Measurements from ENCODE around the gene BCL6B. TPM values are rescaled to one million over a fixed set of nuclear protein-coding genes. Genes with fewer than 3 reads are reported as not detected.

BCL6B gene
- total RNA-seq, 1 experiment from 2014 or later: not detected

DNA sequence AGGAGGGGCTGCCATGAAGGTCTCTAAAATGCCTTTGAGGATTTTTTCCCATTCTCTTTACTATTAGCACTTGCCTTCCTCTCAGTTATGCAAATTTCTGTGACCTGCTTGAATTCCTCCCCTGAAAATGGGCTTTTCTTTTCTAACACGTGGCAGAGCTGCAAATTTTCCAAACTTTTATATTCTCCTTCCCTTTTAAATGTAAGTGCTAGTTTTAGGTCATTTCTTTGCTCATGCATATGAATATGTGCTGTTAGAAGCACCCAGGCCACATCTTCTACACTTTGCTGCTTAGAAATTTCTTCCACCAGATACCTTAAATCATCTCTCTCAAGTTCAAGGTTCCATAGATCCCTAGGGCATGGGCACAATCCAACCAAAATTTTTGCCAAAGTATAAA lies 45.4 kb downstream of the BCL6B start:
- Mint-ChIP-seq H3K27ac (ENCODE audit: unreplicated experiment) (no peak overlapping the region), H3K27me3 (ENCODE audit: unreplicated experiment) (peaks cover 39% of the 10 kb centered on the region), H3K9me3 (ENCODE audit: low read depth, unreplicated experiment) (peaks cover 7% of the 10 kb centered on the region), H3K36me3 (ENCODE audit: insufficient read depth, unreplicated experiment) (peaks cover 9% of the 10 kb centered on the region), H3K4me3 (ENCODE audit: low read depth, unreplicated experiment) (no peak overlapping the region), H3K4me1 (ENCODE audit: low read depth, unreplicated experiment) (peaks cover 7% of the 10 kb centered on the region)
- TF ChIP-seq, protein P1, sequence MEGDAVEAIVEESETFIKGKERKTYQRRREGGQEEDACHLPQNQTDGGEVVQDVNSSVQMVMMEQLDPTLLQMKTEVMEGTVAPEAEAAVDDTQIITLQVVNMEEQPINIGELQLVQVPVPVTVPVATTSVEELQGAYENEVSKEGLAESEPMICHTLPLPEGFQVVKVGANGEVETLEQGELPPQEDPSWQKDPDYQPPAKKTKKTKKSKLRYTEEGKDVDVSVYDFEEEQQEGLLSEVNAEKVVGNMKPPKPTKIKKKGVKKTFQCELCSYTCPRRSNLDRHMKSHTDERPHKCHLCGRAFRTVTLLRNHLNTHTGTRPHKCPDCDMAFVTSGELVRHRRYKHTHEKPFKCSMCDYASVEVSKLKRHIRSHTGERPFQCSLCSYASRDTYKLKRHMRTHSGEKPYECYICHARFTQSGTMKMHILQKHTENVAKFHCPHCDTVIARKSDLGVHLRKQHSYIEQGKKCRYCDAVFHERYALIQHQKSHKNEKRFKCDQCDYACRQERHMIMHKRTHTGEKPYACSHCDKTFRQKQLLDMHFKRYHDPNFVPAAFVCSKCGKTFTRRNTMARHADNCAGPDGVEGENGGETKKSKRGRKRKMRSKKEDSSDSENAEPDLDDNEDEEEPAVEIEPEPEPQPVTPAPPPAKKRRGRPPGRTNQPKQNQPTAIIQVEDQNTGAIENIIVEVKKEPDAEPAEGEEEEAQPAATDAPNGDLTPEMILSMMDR (IDR thresholded peaks at IDR 0.05; ENCODE audit: unreplicated experiment): no peak
- no TSS peak for BruUV-seq (replicated peaks)
- DNase-seq: no peak
- CTCF ChIA-PET: no interaction called here
- intact Hi-C loops (cut with micrococcal nuclease; ENCODE audit: unreplicated experiment): no loop called here

- BruUV-seq (replicated peaks): no TSS peak
Measured at GRCh38 chr17:7070712-7071111, 47.9 kb downstream of the BCL6B start.

GRCh38 chr17:7072406-7072805 lies 49.6 kb downstream of the BCL6B start:
- CTCF ChIA-PET: no interaction called here
- no TSS peak for BruUV-seq (replicated peaks)
- Mint-ChIP-seq H3K9me3 (ENCODE audit: low read depth, unreplicated experiment) (peaks cover 7% of the 10 kb centered on the region), H3K36me3 (ENCODE audit: insufficient read depth, unreplicated experiment) (peaks cover 12% of the 10 kb centered on the region), H3K27me3 (ENCODE audit: unreplicated experiment) (peaks cover 44% of the 10 kb centered on the region), H3K27ac (ENCODE audit: unreplicated experiment) (no peak overlapping the region), H3K4me1 (ENCODE audit: low read depth, unreplicated experiment) (no peaks in the 10 kb centered on the region), H3K4me3 (ENCODE audit: low read depth, unreplicated experiment) (no peak overlapping the region)
- intact Hi-C loops (cut with micrococcal nuclease; ENCODE audit: unreplicated experiment): no loop called here
- TF ChIP-seq, protein P1 (IDR thresholded peaks at IDR 0.05; ENCODE audit: unreplicated experiment): no peak
- DNase-seq: no peak

More at GRCh38 chr17:7070712-7071111, 47.9 kb downstream of the BCL6B start:
- H3K9me3 Mint-ChIP-seq (ENCODE audit: low read depth, unreplicated experiment): peaks cover 7% of the 10 kb centered on the region
- intact Hi-C loops (cut with micrococcal nuclease; ENCODE audit: unreplicated experiment): no loop called here
- no peak for DNase-seq
- H3K36me3 Mint-ChIP-seq (ENCODE audit: insufficient read depth, unreplicated experiment): peaks cover 12% of the 10 kb centered on the region
- H3K4me1 Mint-ChIP-seq (ENCODE audit: low read depth, unreplicated experiment): no peaks in the 10 kb centered on the region
- TF ChIP-seq, protein P1 (IDR thresholded peaks at IDR 0.05; ENCODE audit: unreplicated experiment): no peak
- CTCF ChIA-PET: no interaction called here
- peaks cover 35% of the 10 kb centered on the region for H3K27me3 Mint-ChIP-seq (ENCODE audit: unreplicated experiment)
- no peak overlapping the region for H3K27ac Mint-ChIP-seq (ENCODE audit: unreplicated experiment)
- H3K4me3 Mint-ChIP-seq (ENCODE audit: low read depth, unreplicated experiment): no peak overlapping the region

DNA sequence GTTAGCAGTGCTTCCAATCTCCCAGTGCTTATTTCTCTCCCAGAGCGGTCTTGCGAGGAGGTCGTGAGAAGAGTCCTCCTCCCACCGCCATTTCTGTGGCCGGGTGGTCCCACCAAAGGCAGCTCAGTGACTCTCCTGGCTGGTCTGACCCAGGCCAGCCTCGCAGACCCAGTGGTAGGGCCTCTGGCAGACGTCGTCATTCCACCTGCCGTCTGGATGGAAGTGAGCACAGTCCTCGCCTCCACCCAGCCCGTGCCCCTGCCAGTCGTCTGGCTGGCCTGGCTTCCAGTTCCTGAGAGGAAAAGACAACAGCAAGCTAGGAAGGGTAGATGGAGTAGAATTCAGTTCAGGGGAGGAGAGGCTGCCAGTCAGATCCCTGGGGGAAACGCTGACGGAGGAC lies 52.1 kb downstream of the BCL6B start:
- Mint-ChIP-seq H3K4me1 (ENCODE audit: low read depth, unreplicated experiment) (no peaks in the 10 kb centered on the region), H3K9me3 (ENCODE audit: low read depth, unreplicated experiment) (no peaks in the 10 kb centered on the region), H3K27ac (ENCODE audit: unreplicated experiment) (no peak overlapping the region), H3K27me3 (ENCODE audit: unreplicated experiment) (peaks cover 49% of the 10 kb centered on the region), H3K4me3 (ENCODE audit: low read depth, unreplicated experiment) (no peak overlapping the region), H3K36me3 (ENCODE audit: insufficient read depth, unreplicated experiment) (peaks cover 9% of the 10 kb centered on the region)
- BruUV-seq (replicated peaks): no TSS peak
- TF ChIP-seq, protein P1 (IDR thresholded peaks at IDR 0.05; ENCODE audit: unreplicated experiment): no peak
- CTCF ChIA-PET: interaction anchor here (0.6 kb wide), 1 partner anchor 87 kb away, joined by 3 read pairs; no protein-coding TSS in a partner anchor
- intact Hi-C loops (cut with micrococcal nuclease; ENCODE audit: unreplicated experiment): no loop called here
- DNase-seq: no peak
